Chondrocyte (in vitro differentiated cells): Measurements from ENCODE around the gene ZNF688. TPM values are rescaled to one million over a fixed set of nuclear protein-coding genes. Genes with fewer than 3 reads are reported as not detected.

Source experiments
- DNase-seq: peaks from one replicate; pipeline ENCODE4 v3.0.0; 2021; ENCODE audit warnings: mixed read lengths, low spot score
- H3K27ac Mint-ChIP-seq: one replicate; pipeline ENCODE4 v1.8.0; 2021; ENCODE audit warnings: mild to moderate bottlenecking, moderate library complexity, mixed read lengths; ENCODE audit not compliant: unreplicated experiment
- H3K27me3 Mint-ChIP-seq: 2 replicates; pipeline ENCODE4 v1.8.0; 2021; ENCODE audit warnings: low read depth, mixed read lengths
- H3K36me3 Mint-ChIP-seq: 2 replicates; pipeline ENCODE4 v1.8.0; 2021; ENCODE audit warnings: low read depth, mixed read lengths
- H3K4me1 Mint-ChIP-seq: 2 replicates; pipeline ENCODE4 v1.8.0; 2021; ENCODE audit warnings: low read depth, mild to moderate bottlenecking, mixed read lengths
- H3K4me3 Mint-ChIP-seq: one replicate; pipeline ENCODE4 v1.8.0; 2021; ENCODE audit warnings: mild to moderate bottlenecking, moderate library complexity, mixed read lengths; ENCODE audit not compliant: unreplicated experiment
- H3K9me3 Mint-ChIP-seq: 2 replicates; pipeline ENCODE4 v1.8.0; 2021; ENCODE audit warnings: low read depth, mixed read lengths
- CTCF ChIP-seq: fragments of 200-600 bp; sonication (generic); IDR thresholded peaks from 2 replicates; pipeline ENCODE4 v1.5.0; 2021; ENCODE audit warnings: antibody characterized with exemption, mild to moderate bottlenecking, moderate library complexity
- total RNA-seq: library from RNA; stranded (reverse); gene quantifications from 3 replicates; pipeline ENCODE4 v1.2.1, GENCODE V29; 2021

The ZNF688 gene
- total RNA-seq, 1 donor from 2014 or later = 13.7 TPM

GRCh38 chr16:30569746-30570635 is 1.5 kb downstream of the ZNF688 start:
- no peaks in the 10 kb centered on the region for H3K36me3 Mint-ChIP-seq
- no peaks in the 10 kb centered on the region for H3K9me3 Mint-ChIP-seq
- DNase-seq = no peak
- H3K4me1 Mint-ChIP-seq = peaks cover 18% of the 10 kb centered on the region
- H3K27ac Mint-ChIP-seq = no peak overlapping the region
- no peak for TF ChIP-seq CTCF
- H3K27me3 Mint-ChIP-seq = no peaks in the 10 kb centered on the region
- H3K4me3 Mint-ChIP-seq = no peak overlapping the region

- DNase-seq = no peak
- Mint-ChIP-seq H3K27me3 (no peaks in the 10 kb centered on the region), H3K36me3 (no peaks in the 10 kb centered on the region), H3K4me1 (peaks cover 18% of the 10 kb centered on the region), H3K4me3 (no peak overlapping the region), H3K27ac (no peak overlapping the region), H3K9me3 (no peaks in the 10 kb centered on the region)
- no peak for TF ChIP-seq CTCF
Observed at GRCh38 chr16:30569281-30569680, 2.2 kb downstream of the ZNF688 start.

- no peaks in the 10 kb centered on the region for H3K36me3 Mint-ChIP-seq
- no peaks in the 10 kb centered on the region for H3K27me3 Mint-ChIP-seq
- H3K4me1 Mint-ChIP-seq = peaks cover 16% of the 10 kb centered on the region
- no peaks in the 10 kb centered on the region for H3K9me3 Mint-ChIP-seq
- H3K27ac Mint-ChIP-seq = peak overlapping the region; percentile 32
- TF ChIP-seq CTCF = no peak
- DNase-seq = no peak
- no peak overlapping the region for H3K4me3 Mint-ChIP-seq
Observed at GRCh38 chr16:30567991-30568638, 3.4 kb downstream of the ZNF688 start.

- Mint-ChIP-seq H3K9me3 (no peaks in the 10 kb centered on the region), H3K36me3 (no peaks in the 10 kb centered on the region), H3K27ac (no peak overlapping the region), H3K4me3 (no peak overlapping the region), H3K27me3 (no peaks in the 10 kb centered on the region), H3K4me1 (peaks cover 13% of the 10 kb centered on the region)
- TF ChIP-seq CTCF = no peak
- no peak for DNase-seq
Observed at GRCh38 chr16:30567160-30567990, 4.1 kb downstream of the ZNF688 start.

- no peak for DNase-seq
- Mint-ChIP-seq H3K4me3 (no peak overlapping the region), H3K4me1 (peaks cover 9% of the 10 kb centered on the region), H3K27ac (no peak overlapping the region), H3K27me3 (no peaks in the 10 kb centered on the region), H3K9me3 (no peaks in the 10 kb centered on the region), H3K36me3 (no peaks in the 10 kb centered on the region)
- no peak for TF ChIP-seq CTCF
Observed at GRCh38 chr16:30566531-30566930, 5.0 kb downstream of the ZNF688 start.
